ENCODE results near the gene PTBP3. TPM values are rescaled to one million over a fixed set of nuclear protein-coding genes. Genes with fewer than 3 reads are reported as not detected.

Gene PTBP3
- total RNA-seq, 1 experiment from 2014 or later = 16.3 TPM

DNA sequence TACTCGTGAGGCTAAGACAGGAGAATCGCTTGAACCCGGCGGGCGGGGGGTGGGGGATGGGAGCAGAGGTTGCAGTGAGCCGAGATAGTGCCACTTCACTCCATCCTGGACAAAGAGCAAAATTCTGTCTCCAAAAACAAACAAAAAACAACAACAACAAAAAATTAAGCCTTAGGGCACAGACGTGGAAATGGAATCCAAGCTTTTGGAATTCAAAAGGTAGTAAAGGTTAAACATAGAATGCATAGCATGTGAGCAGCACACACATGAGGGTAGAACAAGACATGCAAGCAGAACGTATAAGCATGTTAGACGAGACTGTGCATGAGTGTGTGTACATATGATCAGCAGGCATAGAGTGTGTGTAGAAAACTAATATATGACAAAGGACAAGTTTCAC lies 68.0 kb downstream of the PTBP3 start:
- DNase-seq = no peak
- no peaks in the 10 kb centered on the region for H3K9me3 ChIP-seq
- peaks cover 2% of the 10 kb centered on the region for H3K36me3 ChIP-seq
- no peak overlapping the region for H3K4me3 ChIP-seq
- H3K27me3 ChIP-seq = no peaks in the 10 kb centered on the region

- H3K4me3 ChIP-seq = no peak overlapping the region
- H3K9me3 ChIP-seq = no peaks in the 10 kb centered on the region
- H3K27me3 ChIP-seq = no peaks in the 10 kb centered on the region
- no peak for DNase-seq
- peaks cover 2% of the 10 kb centered on the region for H3K36me3 ChIP-seq
These were observed 70.8 kb downstream of the PTBP3 start for GRCh38 chr9:112262577-112262976.

DNA sequence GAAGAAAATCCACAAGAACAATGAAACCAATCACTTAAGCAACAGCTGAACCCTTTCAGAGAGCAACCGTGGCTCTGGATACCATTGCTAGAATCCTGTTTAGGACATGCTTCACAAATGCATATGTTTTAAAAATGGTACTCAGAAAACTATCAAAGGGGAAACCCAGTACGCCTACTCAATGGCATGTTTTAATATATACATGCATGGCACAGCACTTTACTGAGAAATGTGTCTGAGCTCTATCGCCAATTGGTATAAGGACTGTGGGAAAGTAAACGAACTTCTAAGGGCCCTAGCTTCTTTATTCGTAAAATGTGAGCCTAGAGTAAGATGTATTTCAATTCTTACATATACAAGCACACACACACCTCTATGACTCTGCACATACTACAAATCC lies 72.3 kb downstream of the PTBP3 start:
- DNase-seq = no peak
- Histone ChIP-seq H3K4me3 (no peak overlapping the region), H3K27me3 (no peaks in the 10 kb centered on the region)

GRCh38 chr9:112258106-112258505 lies 75.3 kb downstream of the PTBP3 start:
- H3K27me3 ChIP-seq = no peaks in the 10 kb centered on the region
- H3K36me3 ChIP-seq = peaks cover 2% of the 10 kb centered on the region; the same call in 1 of the 2 replicates
- no peak for DNase-seq
- no peak overlapping the region for H3K4me3 ChIP-seq
- H3K9me3 ChIP-seq = no peaks in the 10 kb centered on the region

More for the DNA sequence above, 72.3 kb downstream of the PTBP3 start:
- Histone ChIP-seq H3K36me3 (peaks cover 2% of the 10 kb centered on the region), H3K9me3 (no peaks in the 10 kb centered on the region)

- no peaks in the 10 kb centered on the region; the same call in none of the 2 replicates for H3K36me3 ChIP-seq
- no peak for DNase-seq
- H3K9me3 ChIP-seq = no peaks in the 10 kb centered on the region
- no peaks in the 10 kb centered on the region for H3K27me3 ChIP-seq
- H3K4me3 ChIP-seq = no peak overlapping the region
These were observed 81.2 kb downstream of the PTBP3 start for GRCh38 chr9:112252194-112252593.

DNA sequence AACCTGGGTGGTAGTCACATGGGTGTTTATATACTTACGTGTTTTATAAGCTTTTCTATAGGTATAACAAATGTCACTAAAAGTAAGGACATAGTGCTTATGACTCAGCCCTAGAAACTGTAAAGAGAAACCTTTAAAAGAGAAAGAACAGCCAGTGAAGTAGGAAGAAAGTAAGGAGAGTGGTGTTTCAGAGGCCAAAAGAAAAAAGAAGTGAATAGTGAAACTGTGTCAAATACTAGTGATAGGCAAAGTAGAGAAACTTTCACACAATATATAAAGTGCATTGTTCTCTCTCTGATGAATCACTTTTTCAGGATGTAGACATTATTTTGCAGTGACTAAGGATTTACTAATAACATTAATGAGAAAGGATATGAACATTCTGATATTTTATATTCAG lies 84.1 kb downstream of the PTBP3 start:
- no peaks in the 10 kb centered on the region for H3K27me3 ChIP-seq
- no peak for DNase-seq
- no peaks in the 10 kb centered on the region for H3K9me3 ChIP-seq
- no peak overlapping the region for H3K4me3 ChIP-seq
- H3K36me3 ChIP-seq = peaks cover 5% of the 10 kb centered on the region; the same call in 1 of the 2 replicates

- Histone ChIP-seq H3K27me3 (no peaks in the 10 kb centered on the region), H3K4me3 (no peak overlapping the region), H3K36me3 (peaks cover 5% of the 10 kb centered on the region; the same call in 1 of the 2 replicates), H3K9me3 (no peaks in the 10 kb centered on the region)
- no peak for DNase-seq
These were observed 84.7 kb downstream of the PTBP3 start for GRCh38 chr9:112248722-112249121.

- H3K4me3 ChIP-seq = no peak overlapping the region
- no peaks in the 10 kb centered on the region for H3K27me3 ChIP-seq
- DNase-seq = no peak
- H3K36me3 ChIP-seq = peaks cover 5% of the 10 kb centered on the region
- H3K9me3 ChIP-seq = no peaks in the 10 kb centered on the region
These were observed 86.3 kb downstream of the PTBP3 start for GRCh38 chr9:112247090-112247489.

GRCh38 chr9:112245126-112245525 lies 88.3 kb downstream of the PTBP3 start:
- Histone ChIP-seq H3K9me3 (no peaks in the 10 kb centered on the region), H3K4me3 (no peak overlapping the region), H3K27me3 (no peaks in the 10 kb centered on the region), H3K36me3 (peaks cover 5% of the 10 kb centered on the region; the same call in 1 of the 2 replicates)
- no peak for DNase-seq

GRCh38 chr9:112242147-112242804 lies 91.1 kb downstream of the PTBP3 start:
- Histone ChIP-seq H3K36me3 (peaks cover 5% of the 10 kb centered on the region; the same call in 1 of the 2 replicates), H3K27me3 (no peaks in the 10 kb centered on the region), H3K4me3 (no peak overlapping the region), H3K9me3 (no peaks in the 10 kb centered on the region)
- no peak for DNase-seq

DNA sequence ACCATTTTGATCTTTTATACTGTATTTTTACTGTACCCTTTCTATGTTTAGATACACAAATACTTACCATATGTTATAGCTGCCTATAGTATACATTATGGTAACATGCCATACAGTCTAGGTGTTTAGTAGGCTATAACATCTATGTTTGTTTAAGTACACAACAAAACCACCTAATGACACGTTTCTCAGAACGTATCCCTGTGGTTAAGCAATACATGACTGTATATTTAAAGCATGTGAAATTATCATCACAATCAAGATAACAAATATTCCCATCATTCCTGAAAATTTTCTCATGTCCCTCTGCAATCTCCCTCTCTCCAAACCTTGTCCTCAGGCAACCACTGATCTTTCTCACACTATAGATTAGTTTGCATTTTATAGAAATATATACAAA lies 91.9 kb downstream of the PTBP3 start:
- no peaks in the 10 kb centered on the region for H3K9me3 ChIP-seq
- no peak overlapping the region for H3K4me3 ChIP-seq
- no peaks in the 10 kb centered on the region for H3K27me3 ChIP-seq
- peaks cover 5% of the 10 kb centered on the region for H3K36me3 ChIP-seq
- no peak for DNase-seq

GRCh38 chr9:112239708-112240107 lies 93.7 kb downstream of the PTBP3 start:
- peaks cover 4% of the 10 kb centered on the region for H3K36me3 ChIP-seq
- DNase-seq = no peak
- no peaks in the 10 kb centered on the region for H3K9me3 ChIP-seq
- H3K4me3 ChIP-seq = no peak overlapping the region
- H3K27me3 ChIP-seq = no peaks in the 10 kb centered on the region

DNA sequence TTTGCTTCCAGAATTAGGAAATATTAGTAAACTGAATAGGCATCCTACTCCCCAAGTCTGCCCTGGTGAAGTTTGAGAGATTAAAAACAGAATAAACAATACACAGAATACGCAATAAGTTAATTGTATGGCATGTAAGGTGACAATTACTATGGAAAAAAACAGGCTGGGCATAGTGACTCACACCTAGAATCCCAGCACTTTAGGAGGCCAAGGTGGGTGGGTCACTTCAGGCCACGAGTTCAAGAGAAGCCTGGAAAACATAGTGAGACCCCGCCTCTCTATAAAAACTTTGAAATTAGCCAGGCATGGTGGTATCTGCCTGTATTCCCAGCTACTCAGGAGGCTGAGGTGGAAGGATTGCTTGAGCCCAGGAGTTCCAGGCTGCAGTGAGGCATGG lies 94.1 kb downstream of the PTBP3 start:
- no peak overlapping the region for H3K4me3 ChIP-seq
- no peaks in the 10 kb centered on the region for H3K9me3 ChIP-seq
- no peak for DNase-seq
- H3K36me3 ChIP-seq = peaks cover 5% of the 10 kb centered on the region
- no peaks in the 10 kb centered on the region for H3K27me3 ChIP-seq

- Histone ChIP-seq H3K27me3 (no peaks in the 10 kb centered on the region), H3K36me3 (peaks cover 15% of the 10 kb centered on the region), H3K9me3 (no peaks in the 10 kb centered on the region), H3K4me3 (no peak overlapping the region)
- DNase-seq = no peak
These were observed 98.6 kb downstream of the PTBP3 start for GRCh38 chr9:112234779-112235178.

DNA sequence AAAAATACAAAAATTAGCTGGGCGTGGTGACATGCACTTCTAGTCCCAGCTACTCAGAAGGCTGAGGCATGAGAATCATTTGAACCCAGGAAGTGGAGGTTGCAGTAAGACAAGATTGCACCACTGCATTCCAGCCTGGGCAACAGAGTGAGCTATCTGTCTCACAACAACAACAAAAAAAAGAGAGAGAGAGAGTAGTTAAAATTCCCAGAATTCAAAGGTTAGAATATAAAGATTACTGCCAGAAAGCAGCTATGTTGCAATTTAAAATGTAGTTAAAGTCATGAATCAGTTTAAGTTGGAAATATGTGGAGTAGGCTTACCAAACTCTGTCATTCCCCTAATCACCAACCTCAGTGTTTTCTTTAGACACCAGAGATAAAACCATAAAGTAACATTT lies 99.7 kb downstream of the PTBP3 start:
- Histone ChIP-seq H3K36me3 (peaks cover 15% of the 10 kb centered on the region), H3K4me3 (no peak overlapping the region), H3K27me3 (no peaks in the 10 kb centered on the region), H3K9me3 (no peaks in the 10 kb centered on the region)
- DNase-seq = peak; percentile 36

DNA sequence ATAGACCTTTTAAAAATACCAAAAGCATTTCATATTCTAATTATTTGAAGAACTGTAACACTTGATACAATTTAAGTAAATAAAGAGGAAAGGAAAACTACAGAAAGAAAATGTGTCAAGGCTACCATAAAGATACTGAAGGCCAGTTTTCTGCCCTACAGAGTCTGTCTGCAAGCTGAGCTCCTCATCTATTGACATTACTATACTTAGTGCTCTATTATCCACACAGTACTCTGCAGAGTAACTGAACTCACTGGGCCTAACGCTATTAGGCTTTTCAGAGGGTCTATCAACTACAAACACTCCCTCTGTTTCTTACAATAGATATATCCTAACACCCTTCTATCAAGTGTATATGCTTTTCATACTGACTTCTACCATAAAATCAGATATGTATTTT lies 101.2 kb downstream of the PTBP3 start:
- peaks cover 21% of the 10 kb centered on the region for H3K36me3 ChIP-seq
- DNase-seq = no peak
- no peak overlapping the region for H3K4me3 ChIP-seq
- no peaks in the 10 kb centered on the region for H3K9me3 ChIP-seq
- H3K27me3 ChIP-seq = no peaks in the 10 kb centered on the region

- no peaks in the 10 kb centered on the region for H3K9me3 ChIP-seq
- DNase-seq = no peak
- H3K27me3 ChIP-seq = no peaks in the 10 kb centered on the region
- H3K36me3 ChIP-seq = peaks cover 21% of the 10 kb centered on the region
- no peak overlapping the region for H3K4me3 ChIP-seq
These were observed 107.3 kb downstream of the PTBP3 start for GRCh38 chr9:112226091-112226490.
